ENCODE data around the gene ADORA1. TPM values are rescaled to one million over a fixed set of nuclear protein-coding genes. Genes with fewer than 3 reads are reported as not detected.

Gene ADORA1
- total and polyA plus RNA-seq, 2 of the 4 experiments (the other 2 are of a cell fraction), result 0.36 to 0.56 TPM

GRCh38 chr1:203186091-203186445 lies 58.5 kb downstream of the ADORA1 start:
- Histone ChIP-seq H3K4ac (ENCODE audit: low read depth, low read length) (no peak overlapping the region), H3K9me3 (ENCODE audit: control insufficient read depth, insufficient read depth, low read length) (no peaks in the 10 kb centered on the region), H4K91ac (ENCODE audit: insufficient read depth, low read depth, low read length) (no peak overlapping the region), H3K27me3 (ENCODE audit: control insufficient read depth, insufficient read depth, low read length) (peaks cover 20% of the 10 kb centered on the region), H3K9me1 (ENCODE audit: insufficient read depth, low read length) (no peaks in the 10 kb centered on the region), H3K27ac (ENCODE audit: insufficient read depth, low read length) (no peak overlapping the region), H3K56ac (ENCODE audit: extremely low read depth, insufficient read depth, low read length) (no peak overlapping the region), H3K36me3 (ENCODE audit: control insufficient read depth, insufficient read depth, low read length) (no peaks in the 10 kb centered on the region), H3K79me1 (ENCODE audit: low read depth in 1 of 2, low read length in 2 of 2) (no peaks in the 10 kb centered on the region), H2AK5ac (ENCODE audit: low read depth, low read length) (no peak overlapping the region), H2BK5ac (ENCODE audit: low read depth, low read length, poor library complexity, severe bottlenecking) (no peak overlapping the region), H2BK15ac (ENCODE audit: low read depth, low read length) (no peak overlapping the region), H3K23ac (ENCODE audit: low read depth, low read length) (no peak overlapping the region), H2BK120ac (ENCODE audit: low read depth, low read length) (no peak overlapping the region), H3K4me3 (ENCODE audit: insufficient read depth, low read depth, low read length) (no peak overlapping the region), H2AFZ (replicated peaks; ENCODE audit: low read length, poor library complexity) (no peak overlapping the region), H3K14ac (replicated peaks; ENCODE audit: low read depth, low read length) (no peak overlapping the region), H3K4me2 (ENCODE audit: low read depth, low read length) (no peak overlapping the region), H3K18ac (ENCODE audit: low read depth, low read length) (no peak overlapping the region), H3K9ac (ENCODE audit: low read depth, low read length) (no peak overlapping the region), H4K5ac (ENCODE audit: low read depth, low read length) (no peak overlapping the region), H4K8ac (ENCODE audit: low read depth in 2 of 2, low read length in 2 of 2) (no peak overlapping the region), H2AK9ac (replicated peaks; ENCODE audit: low read depth, low read length, poor library complexity) (no peak overlapping the region), H4K20me1 (ENCODE audit: insufficient read depth, low read length) (no peaks in the 10 kb centered on the region), H3K4me1 (ENCODE audit: control insufficient read depth, insufficient read depth, low read length) (peaks cover 3% of the 10 kb centered on the region; the same call in 1 of the 2 replicates), H2BK20ac (ENCODE audit: low read depth, low read length) (no peak overlapping the region)
- in situ Hi-C loops (cut with MboI; ENCODE audit: low sequenced_read_pairs) (no loop called here), dilution Hi-C loops (cut with HindIII; ENCODE audit: low sequenced_read_pairs, unreplicated experiment) (no loop called here), intact Hi-C loops (cut with micrococcal nuclease) (no loop called here)
- ChIA-PET POLR2A (ENCODE audit: unreplicated experiment) (no interaction called here), CTCF (no interaction called here)
- TF ChIP-seq FOS (IDR thresholded peaks at IDR 0.05; ENCODE audit: low read depth, low read length), result no peak
- TF ChIP-seq RAD21 (IDR thresholded peaks at IDR 0.05; ENCODE audit: low read length), result no peak
- no peak for TF ChIP-seq POLR2A (IDR thresholded peaks at IDR 0.05; ENCODE audit: low read depth, low read length)
- no peak for TF ChIP-seq RCOR1 (IDR thresholded peaks at IDR 0.05; ENCODE audit: insufficient replicate concordance, low read length)
- TF ChIP-seq NFE2L2 (IDR thresholded peaks at IDR 0.05; ENCODE audit: low read depth, low read length), result no peak
- no peak for TF ChIP-seq CEBPB (IDR thresholded peaks at IDR 0.05; ENCODE audit: low read depth, low read length)
- TF ChIP-seq RFX5 (IDR thresholded peaks at IDR 0.05; ENCODE audit: low read depth, low read length), result no peak
- no peak for TF ChIP-seq BHLHE40 (IDR thresholded peaks at IDR 0.05; ENCODE audit: low read depth, low read length)
- no peak for TF ChIP-seq MAZ (IDR thresholded peaks at IDR 0.05; ENCODE audit: borderline replicate concordance, low read depth, low read length)
- no peak for TF ChIP-seq ELK1 (IDR thresholded peaks at IDR 0.05; ENCODE audit: borderline replicate concordance, low read depth, low read length)
- no peak for TF ChIP-seq CHD1 (IDR thresholded peaks at IDR 0.05; ENCODE audit: low read depth, low read length)
- TF ChIP-seq MAFK (IDR thresholded peaks at IDR 0.05; ENCODE audit: low read depth, low read length), result no peak
- TF ChIP-seq SMC3 (IDR thresholded peaks at IDR 0.05; ENCODE audit: low read depth, low read length), result no peak
- no peak for TF ChIP-seq MXI1 (IDR thresholded peaks at IDR 0.05; ENCODE audit: borderline replicate concordance, low read depth, low read length)
- no peak for TF ChIP-seq CTCF (conservative IDR thresholded peaks at IDR 0.05; ENCODE audit: low read depth, low read length)
- no TSS peak for BruUV-seq (replicated peaks)
- ATAC-seq (ENCODE audit: low read depth) (no peak), DNase-seq (no peak)
- no CpG with 5 or more reads among the region's 5 CpGs for WGBS, 2 experiments (ENCODE audit: extremely low coverage in 2 of 2, insufficient read length in 1 of 2)

Measured in IMR-90 (cell line).